CD4-positive, alpha-beta T cell treated with Interleukin-4 for 1 hour (primary cell): ENCODE measurements around the gene DGKB.

Experiments used
- DNase-seq, 2 donors: peaks; one replicate each; pipeline ENCODE4 v3.0.0-alpha.2; 2020 to 2022

The DGKB gene

GRCh38 chr7:14751461-14751860 is 151.1 kb downstream of the DGKB start:
- no peak for DNase-seq

- DNase-seq = no peak
Measured at GRCh38 chr7:14748461-14748860, 154.1 kb downstream of the DGKB start.

GRCh38 chr7:14747701-14748100 is 154.8 kb downstream of the DGKB start:
- no peak for DNase-seq

GRCh38 chr7:14745076-14745475 is 157.5 kb downstream of the DGKB start:
- DNase-seq = no peak

- no peak for DNase-seq
Measured at GRCh38 chr7:14740606-14741005, 161.9 kb downstream of the DGKB start.

- no peak for DNase-seq
Measured at GRCh38 chr7:14739841-14740185, 162.7 kb downstream of the DGKB start.

GRCh38 chr7:14739168-14739840 is 163.2 kb downstream of the DGKB start:
- DNase-seq = no peak

GRCh38 chr7:14738086-14738485 is 164.5 kb downstream of the DGKB start:
- DNase-seq = no peak

GRCh38 chr7:14734839-14735321 is 167.7 kb downstream of the DGKB start:
- no peak for DNase-seq

GRCh38 chr7:14720785-14721184 is 181.8 kb downstream of the DGKB start:
- no peak for DNase-seq

- no peak for DNase-seq
Measured at GRCh38 chr7:14717816-14718215, 184.7 kb downstream of the DGKB start.

- DNase-seq = no peak
Measured at GRCh38 chr7:14717169-14717568, 185.4 kb downstream of the DGKB start.

- no peak for DNase-seq
Measured at GRCh38 chr7:14714161-14714728, 188.3 kb downstream of the DGKB start.

- DNase-seq = no peak
Measured at GRCh38 chr7:14698239-14698638, 204.3 kb downstream of the DGKB start.

GRCh38 chr7:14697684-14698083 is 204.9 kb downstream of the DGKB start:
- DNase-seq = no peak

GRCh38 chr7:14691597-14692203 is 210.9 kb downstream of the DGKB start:
- DNase-seq = peak; percentile 31 to 42

- no peak for DNase-seq
Measured at GRCh38 chr7:14691034-14691433, 211.5 kb downstream of the DGKB start.

- DNase-seq = no peak
Measured at GRCh38 chr7:14690486-14690885, 212.1 kb downstream of the DGKB start.

GRCh38 chr7:14690075-14690474 is 212.5 kb downstream of the DGKB start:
- DNase-seq = no peak

GRCh38 chr7:14688208-14688607 is 214.3 kb downstream of the DGKB start:
- DNase-seq = no peak

GRCh38 chr7:14687777-14688176 is 214.8 kb downstream of the DGKB start:
- DNase-seq = no peak

- no peak for DNase-seq
Measured at GRCh38 chr7:14687241-14687640, 215.3 kb downstream of the DGKB start.

- no peak for DNase-seq
Measured at GRCh38 chr7:14685167-14685566, 217.4 kb downstream of the DGKB start.

- no peak for DNase-seq
Measured at GRCh38 chr7:14682910-14683465, 219.6 kb downstream of the DGKB start.
